HG03442 (cell line): ENCODE data around the gene PCNX3.

Experiments used
- ATAC-seq: cut with Tn5 transposase; IDR thresholded peaks from one replicate; pipeline ENCODE4 v1.9.1; 2021; ENCODE audit warnings: mild to moderate bottlenecking, moderate library complexity; ENCODE audit not compliant: unreplicated experiment

PCNX3 gene

GRCh38 chr11:65580031-65580692, 35.4 kb upstream of the PCNX3 start:
- ATAC-seq: no peak

GRCh38 chr11:65580756-65581155, 34.8 kb upstream of the PCNX3 start:
- no peak for ATAC-seq

GRCh38 chr11:65581928-65582327, 33.6 kb upstream of the PCNX3 start:
- no peak for ATAC-seq

- ATAC-seq: no peak
Observed at GRCh38 chr11:65583589-65583988, 32.0 kb upstream of the PCNX3 start.

GRCh38 chr11:65584106-65584505, 31.5 kb upstream of the PCNX3 start:
- ATAC-seq: no peak

GRCh38 chr11:65584723-65585171, 30.8 kb upstream of the PCNX3 start:
- ATAC-seq: no peak

GRCh38 chr11:65585396-65586246, 30.0 kb upstream of the PCNX3 start:
- no peak for ATAC-seq

GRCh38 chr11:65586247-65586630, 29.3 kb upstream of the PCNX3 start:
- ATAC-seq: no peak

- ATAC-seq: no peak
Observed at GRCh38 chr11:65586676-65587075, 28.9 kb upstream of the PCNX3 start.

GRCh38 chr11:65588199-65589054, 27.1 kb upstream of the PCNX3 start:
- ATAC-seq: peak; percentile 79

GRCh38 chr11:65589444-65590239, 25.9 kb upstream of the PCNX3 start:
- no peak for ATAC-seq

- ATAC-seq: no peak
Observed at GRCh38 chr11:65590240-65590738, 25.3 kb upstream of the PCNX3 start.

- no peak for ATAC-seq
Observed at GRCh38 chr11:65591939-65592857, 23.4 kb upstream of the PCNX3 start.

GRCh38 chr11:65592858-65593517, 22.6 kb upstream of the PCNX3 start:
- ATAC-seq: no peak

GRCh38 chr11:65593518-65594414, 21.8 kb upstream of the PCNX3 start:
- ATAC-seq: no peak

GRCh38 chr11:65595131-65595530, 20.4 kb upstream of the PCNX3 start:
- ATAC-seq: no peak

GRCh38 chr11:65595543-65596281, 19.9 kb upstream of the PCNX3 start, which contains the start of gene KCNK7:
TSS of gene KCNK7 (minus strand) at chr11:65595800. CDS start at chr11:65595772, 28 bp downstream.
- no peak for ATAC-seq
